ELR (cell line): ENCODE results near the gene TAPBP.
"Not testable (repeated sequence)": the region's sequence is repeated elsewhere in the genome, so short reads cannot be mapped to it uniquely, and the experiment has no call there.

ENCODE experiments used
- DNase-seq: peaks from one replicate; pipeline ENCODE4 v3.0.0-alpha.2; 2015; ENCODE audit warnings: low read depth

The TAPBP gene

GRCh38 chr6:33296797-33297405, 17.0 kb downstream of the TAPBP start:
- DNase-seq: no peak

- no peak for DNase-seq
Measured at GRCh38 chr6:33295621-33296369, 18.1 kb downstream of the TAPBP start.

GRCh38 chr6:33294086-33294823, 19.6 kb downstream of the TAPBP start:
- no peak for DNase-seq

- DNase-seq: no peak
Measured at GRCh38 chr6:33292996-33293682, 20.7 kb downstream of the TAPBP start.

DNA sequence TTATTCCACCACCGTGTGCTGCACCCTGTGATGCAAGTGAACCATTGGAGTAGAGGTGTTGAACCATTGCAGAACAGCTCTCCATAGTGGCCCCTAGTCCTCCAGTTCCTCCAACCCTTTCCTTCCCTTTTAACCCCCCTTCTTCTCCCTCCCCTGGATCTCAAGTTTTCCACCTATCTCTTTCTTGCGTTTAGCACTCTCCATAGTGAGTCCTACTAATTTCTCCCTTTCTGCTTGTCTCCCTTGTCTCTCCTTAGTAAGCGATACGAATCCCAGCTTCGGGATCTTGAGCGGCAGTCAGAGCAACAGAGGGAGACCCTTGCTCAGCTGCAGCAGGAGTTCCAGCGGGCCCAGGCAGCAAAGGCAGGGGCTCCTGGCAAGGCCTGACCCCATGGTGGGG, 23.4 kb downstream of the TAPBP start:
- no peak for DNase-seq

- DNase-seq: no peak
Measured at GRCh38 chr6:33289784-33290315, 24.0 kb downstream of the TAPBP start.

GRCh38 chr6:33288921-33289783, 24.7 kb downstream of the TAPBP start, which contains the start of the genes PFDN6 and WDR46:
Gene PFDN6 (plus strand): TSS chr6:33289601. CDS start chr6:33289857, 256 bp downstream.
Gene WDR46 (minus strand): TSS chr6:33289239. CDS start chr6:33289170, 69 bp downstream.
- peak; percentile 95 for DNase-seq

GRCh38 chr6:33288141-33288920, 25.5 kb downstream of the TAPBP start:
- no peak for DNase-seq

- no peak for DNase-seq
Measured at GRCh38 chr6:33286946-33287914, 26.6 kb downstream of the TAPBP start.

GRCh38 chr6:33285214-33285613, 28.7 kb downstream of the TAPBP start:
- not testable (repeated sequence) for DNase-seq

- no peak for DNase-seq
Measured at GRCh38 chr6:33280539-33280938, 33.3 kb downstream of the TAPBP start.

DNA sequence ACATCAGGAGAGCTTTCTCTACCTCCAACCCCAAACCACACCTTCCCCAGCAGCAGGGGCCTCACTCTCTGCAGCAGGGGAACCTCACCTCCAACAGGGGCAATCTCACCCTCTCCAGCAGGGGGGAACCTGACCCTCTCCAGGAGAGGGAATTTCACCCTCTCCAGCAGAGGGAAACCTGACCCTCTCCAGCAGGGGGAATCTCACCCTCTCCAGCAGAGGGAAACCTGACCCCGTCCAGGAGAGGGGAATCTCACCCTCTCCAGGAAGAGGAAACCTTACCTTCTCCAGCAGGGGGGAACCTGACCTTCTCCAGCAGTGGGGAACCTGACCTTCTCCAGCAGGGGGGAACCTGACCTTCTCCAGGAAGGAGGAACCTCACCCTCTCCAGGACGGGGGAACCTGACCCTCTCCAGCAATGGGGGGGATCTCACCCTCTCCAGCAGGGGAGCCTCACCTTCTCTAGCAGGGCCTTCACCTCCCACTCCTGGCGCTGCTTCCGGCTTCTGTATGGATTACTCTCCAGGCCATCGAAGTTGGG, 33.8 kb downstream of the TAPBP start:
- DNase-seq: peak; percentile 85

- no peak for DNase-seq
Measured at GRCh38 chr6:33279257-33279695, 34.6 kb downstream of the TAPBP start.

DNA sequence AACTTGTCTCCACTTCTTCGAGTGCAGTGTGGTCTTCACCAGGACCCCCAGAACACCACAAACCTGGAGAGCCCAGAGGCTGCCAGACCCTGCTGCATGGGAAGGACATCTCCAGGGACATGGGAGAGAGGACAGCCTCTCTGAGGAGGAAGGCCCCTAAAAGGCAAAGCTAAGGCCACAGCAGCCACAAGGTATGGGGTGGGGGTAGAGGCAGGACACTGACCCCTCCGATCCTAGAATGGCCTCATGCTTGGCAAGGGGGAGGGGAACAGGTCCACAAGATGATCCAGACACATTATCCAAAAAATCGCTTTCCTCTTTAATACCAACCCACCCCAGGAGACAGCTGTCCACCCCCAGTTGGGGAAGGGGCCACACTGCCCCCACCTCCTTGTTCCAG, 35.1 kb downstream of the TAPBP start:
- DNase-seq: no peak

DNA sequence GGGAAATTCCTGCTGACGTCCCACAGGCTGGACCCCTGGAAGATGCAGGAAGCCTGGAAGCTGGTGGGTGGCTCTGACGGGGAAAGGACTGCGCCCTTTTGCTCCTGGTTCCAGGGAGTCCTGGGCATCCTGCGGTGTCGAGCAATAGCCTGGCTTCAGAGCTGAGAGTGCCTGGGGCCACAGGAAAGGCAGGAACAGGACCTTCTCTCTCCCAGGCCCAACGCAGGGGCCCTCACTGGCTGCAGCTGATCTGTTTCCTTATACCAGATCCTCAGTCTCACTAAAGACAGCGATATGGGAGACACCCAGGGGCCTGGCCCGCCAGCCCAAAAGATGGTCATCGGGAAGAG, 35.5 kb downstream of the TAPBP start:
- no peak for DNase-seq

GRCh38 chr6:33277663-33278391, 36.1 kb downstream of the TAPBP start:
- peak; percentile 55 for DNase-seq

DNA sequence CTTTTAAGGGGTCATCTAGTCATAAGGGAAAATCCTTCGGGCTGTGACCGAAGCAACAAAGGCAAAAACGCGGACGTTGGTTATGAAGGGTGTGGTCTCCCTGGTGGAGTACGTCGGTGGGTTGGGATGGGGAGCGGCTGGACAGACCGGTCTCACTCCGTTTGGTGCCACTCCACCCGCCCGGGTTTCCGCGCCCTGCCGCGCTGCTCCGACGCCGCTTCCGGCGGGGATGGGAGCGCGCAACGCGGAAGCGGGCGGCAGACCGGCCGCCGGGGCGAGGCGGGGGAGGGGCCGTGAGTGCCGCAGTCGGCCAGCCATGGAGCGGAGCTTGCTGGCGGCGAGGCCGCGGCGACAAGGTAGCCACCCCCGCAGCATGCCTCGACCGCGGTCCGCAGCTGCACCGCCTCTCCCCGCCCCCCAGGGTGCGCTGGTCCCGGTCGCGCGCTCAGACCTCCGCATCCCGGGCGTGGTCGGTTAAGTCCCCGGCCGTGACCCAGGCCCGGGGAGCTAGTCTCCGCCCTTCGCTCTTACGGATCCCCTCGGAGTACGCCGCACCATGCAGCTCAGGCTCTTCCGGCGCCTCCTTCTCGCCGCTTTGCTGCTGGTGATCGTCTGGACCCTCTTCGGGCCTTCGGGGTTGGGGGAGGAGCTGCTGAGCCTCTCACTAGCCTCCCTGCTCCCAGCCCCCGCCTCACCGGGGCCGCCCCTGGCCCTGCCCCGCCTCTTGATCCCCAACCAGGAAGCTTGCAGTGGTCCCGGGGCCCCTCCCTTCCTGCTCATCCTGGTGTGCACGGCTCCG, 36.8 kb downstream of the TAPBP start, which contains the start of gene B3GALT4:
Gene B3GALT4 (plus strand): TSS at position 260 of the 799 bp plus-strand sequence. CDS start 297 bp downstream, at position 557.
- peak; percentile 89 for DNase-seq
